Lower lobe of right lung (tissue), 2 donors: ENCODE measurements around the gene YRDC. TPM values are rescaled to one million over a fixed set of nuclear protein-coding genes. Genes with fewer than 3 reads are reported as not detected.

Experiments
- ATAC-seq, 2 donors: fragments of 200-7000 bp; cut with Tn5 transposase; one replicate each; pipeline ENCODE4 v1.9.1; 2020 to 2022; ENCODE audit warnings: mild to moderate bottlenecking in 2 of 2, moderate library complexity in 2 of 2
- DNase-seq: peaks from one replicate; pipeline ENCODE4 v3.0.0-alpha.2; 2020
- H3K27ac ChIP-seq: fragments of 200-600 bp; one replicate; pipeline ENCODE4 v1.8.0; 2022
- H3K27me3 ChIP-seq: fragments of 200-600 bp; one replicate; pipeline ENCODE4 v1.8.0; 2022; ENCODE audit warnings: low read depth
- H3K36me3 ChIP-seq: fragments of 200-600 bp; one replicate; pipeline ENCODE4 v1.8.0; 2022; ENCODE audit warnings: mild to moderate bottlenecking
- H3K4me1 ChIP-seq: fragments of 200-600 bp; one replicate; pipeline ENCODE4 v1.8.0; 2022
- H3K4me3 ChIP-seq: fragments of 200-600 bp; one replicate; pipeline ENCODE4 v1.8.0; 2022; ENCODE audit warnings: mild to moderate bottlenecking
- H3K9me3 ChIP-seq: fragments of 200-600 bp; one replicate; pipeline ENCODE4 v1.8.0; 2022
- intact Hi-C: fragments of 100-400 bp; cut with DNase I; formaldehyde crosslinking; loops from one replicate; pipeline ENCODE4 v1.11.0; 2022
- total RNA-seq: library from RNA; stranded (reverse); fragmentation: NEBNext Ultra II Directional; extraction: Animal tissue kit (Norgen Biotek cat#: 25700); gene quantifications from one replicate; pipeline ENCODE4 v1.2.1, GENCODE V29; 2021
- TF ChIP-seq, protein P1 (sequence below): fragments of 200-600 bp; IDR thresholded peaks from one replicate; pipeline ENCODE4 v1.8.0; 2022; ENCODE audit warnings: antibody characterized with exemption, mild to moderate bottlenecking
- donor health status: DM: no; HTN: yes; CAD: no; lungs with severe emphysema.

Gene YRDC
- total RNA-seq, 1 donor from 2014 or later: 11.2 TPM

DNA sequence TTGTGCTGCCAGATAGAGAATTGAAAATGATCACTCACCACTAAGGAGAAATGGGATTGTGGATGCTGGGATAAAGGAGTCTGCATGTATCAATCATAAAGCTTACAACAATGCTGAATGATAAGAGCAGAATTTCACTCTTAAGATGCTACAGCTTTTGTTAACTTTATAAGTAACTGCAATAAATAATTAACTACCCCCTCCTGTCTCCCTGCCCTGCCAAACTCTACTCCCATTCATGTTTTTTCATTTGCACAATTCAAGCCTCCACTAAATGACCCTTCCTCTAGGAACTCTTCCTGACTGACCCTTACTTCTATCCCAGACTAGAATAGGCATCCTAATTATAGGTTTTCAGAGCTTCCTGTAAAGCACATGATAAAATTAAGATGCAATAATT lies 36.5 kb upstream of the YRDC start:
- H3K36me3 ChIP-seq: peaks cover 24% of the 10 kb centered on the region
- TF ChIP-seq, protein P1, sequence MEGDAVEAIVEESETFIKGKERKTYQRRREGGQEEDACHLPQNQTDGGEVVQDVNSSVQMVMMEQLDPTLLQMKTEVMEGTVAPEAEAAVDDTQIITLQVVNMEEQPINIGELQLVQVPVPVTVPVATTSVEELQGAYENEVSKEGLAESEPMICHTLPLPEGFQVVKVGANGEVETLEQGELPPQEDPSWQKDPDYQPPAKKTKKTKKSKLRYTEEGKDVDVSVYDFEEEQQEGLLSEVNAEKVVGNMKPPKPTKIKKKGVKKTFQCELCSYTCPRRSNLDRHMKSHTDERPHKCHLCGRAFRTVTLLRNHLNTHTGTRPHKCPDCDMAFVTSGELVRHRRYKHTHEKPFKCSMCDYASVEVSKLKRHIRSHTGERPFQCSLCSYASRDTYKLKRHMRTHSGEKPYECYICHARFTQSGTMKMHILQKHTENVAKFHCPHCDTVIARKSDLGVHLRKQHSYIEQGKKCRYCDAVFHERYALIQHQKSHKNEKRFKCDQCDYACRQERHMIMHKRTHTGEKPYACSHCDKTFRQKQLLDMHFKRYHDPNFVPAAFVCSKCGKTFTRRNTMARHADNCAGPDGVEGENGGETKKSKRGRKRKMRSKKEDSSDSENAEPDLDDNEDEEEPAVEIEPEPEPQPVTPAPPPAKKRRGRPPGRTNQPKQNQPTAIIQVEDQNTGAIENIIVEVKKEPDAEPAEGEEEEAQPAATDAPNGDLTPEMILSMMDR: no peak
- H3K4me3 ChIP-seq: no peak overlapping the region
- DNase-seq (no peak), ATAC-seq (no peak)
- H3K9me3 ChIP-seq: no peaks in the 10 kb centered on the region
- no peak overlapping the region for H3K27ac ChIP-seq
- no peaks in the 10 kb centered on the region for H3K27me3 ChIP-seq
- intact Hi-C loops: no loop called here
- peaks cover 46% of the 10 kb centered on the region for H3K4me1 ChIP-seq

- no peaks in the 10 kb centered on the region for H3K27me3 ChIP-seq
- peaks cover 26% of the 10 kb centered on the region for H3K4me1 ChIP-seq
- peaks cover 43% of the 10 kb centered on the region for H3K36me3 ChIP-seq
- intact Hi-C loops: no loop called here
- no peaks in the 10 kb centered on the region for H3K9me3 ChIP-seq
- TF ChIP-seq, protein P1: no peak
- DNase-seq (no peak), ATAC-seq (no peak)
- H3K4me3 ChIP-seq: no peak overlapping the region
- no peak overlapping the region for H3K27ac ChIP-seq
Measured at GRCh38 chr1:37841652-37842051, 33.6 kb upstream of the YRDC start.

DNA sequence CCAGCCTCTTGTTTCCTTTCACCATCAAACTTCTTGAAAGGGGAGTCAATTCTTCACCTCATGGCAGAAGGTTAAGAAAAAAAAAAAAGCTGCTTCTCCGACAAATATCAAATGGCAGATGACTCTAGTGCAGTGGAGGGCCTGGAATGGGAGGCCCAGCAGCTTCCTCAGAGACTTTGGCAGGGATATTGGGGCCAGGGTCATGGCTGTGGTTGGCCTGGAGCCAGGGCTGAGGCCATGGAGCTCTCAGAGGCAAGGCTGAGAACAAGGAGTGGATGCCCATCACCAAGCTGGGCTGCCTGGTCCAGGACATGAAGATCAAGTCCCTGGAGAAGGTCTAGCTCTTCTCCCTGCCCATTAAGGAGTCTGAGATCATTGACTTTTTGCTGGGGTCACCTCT lies 32.7 kb upstream of the YRDC start:
- intact Hi-C loops: no loop called here
- Histone ChIP-seq H3K27me3 (no peaks in the 10 kb centered on the region), H3K27ac (no peak overlapping the region), H3K4me1 (peaks cover 20% of the 10 kb centered on the region), H3K4me3 (no peak overlapping the region), H3K36me3 (peaks cover 52% of the 10 kb centered on the region), H3K9me3 (no peaks in the 10 kb centered on the region)
- TF ChIP-seq, protein P1: no peak
- ATAC-seq (no peak), DNase-seq (no peak)

- Histone ChIP-seq H3K9me3 (no peaks in the 10 kb centered on the region), H3K27ac (no peak overlapping the region), H3K4me3 (no peak overlapping the region), H3K36me3 (peaks cover 62% of the 10 kb centered on the region), H3K27me3 (no peaks in the 10 kb centered on the region), H3K4me1 (peaks cover 15% of the 10 kb centered on the region)
- DNase-seq (no peak), ATAC-seq (no peak)
- TF ChIP-seq, protein P1: no peak
- intact Hi-C loops: no loop called here
Measured at GRCh38 chr1:37839676-37840075, 31.7 kb upstream of the YRDC start.

DNA sequence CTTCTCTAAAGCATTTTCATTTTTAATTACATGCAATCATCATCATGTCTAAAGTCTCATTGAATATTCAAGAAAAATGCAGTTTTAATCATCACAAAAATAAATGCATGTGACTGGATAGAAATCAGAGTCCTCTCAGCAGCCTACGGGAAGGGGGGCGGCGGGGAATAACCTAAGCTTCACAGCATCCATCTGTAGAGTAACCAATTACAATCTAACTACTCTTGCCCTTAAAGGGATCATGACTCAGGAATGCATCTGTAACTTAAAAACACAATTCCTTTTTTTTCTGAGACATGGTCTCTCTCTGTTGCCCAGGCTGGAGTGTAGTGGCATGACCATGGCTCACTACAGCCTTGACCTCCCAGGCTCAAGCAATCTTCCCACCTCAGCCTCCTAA lies 28.8 kb upstream of the YRDC start:
- Histone ChIP-seq H3K4me3 (no peak overlapping the region), H3K4me1 (no peaks in the 10 kb centered on the region), H3K9me3 (no peaks in the 10 kb centered on the region), H3K27me3 (no peaks in the 10 kb centered on the region), H3K27ac (no peak overlapping the region), H3K36me3 (peaks cover 91% of the 10 kb centered on the region)
- DNase-seq (no peak), ATAC-seq (no peak)
- TF ChIP-seq, protein P1: no peak
- intact Hi-C loops: no loop called here

DNA sequence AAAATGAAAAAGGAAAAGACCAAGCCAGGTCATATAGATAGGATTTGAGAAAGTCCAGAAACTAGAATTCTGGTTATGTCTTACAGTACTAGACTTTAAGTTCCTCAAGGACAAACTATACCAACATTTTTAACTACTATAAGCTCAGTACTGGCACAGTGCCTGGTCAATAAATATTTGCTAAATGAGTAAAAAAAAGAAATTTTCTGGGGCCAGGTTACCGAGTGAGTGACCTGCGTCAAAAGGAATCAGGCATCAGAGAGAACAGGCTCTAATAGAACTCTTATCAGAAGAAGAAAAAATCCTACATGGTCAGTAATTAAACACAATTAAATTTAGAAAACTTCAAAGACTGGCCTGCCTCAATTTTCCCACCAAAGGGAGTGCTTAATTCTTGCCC lies 23.8 kb upstream of the YRDC start:
- no peak for DNase-seq
- Histone ChIP-seq H3K9me3 (no peaks in the 10 kb centered on the region), H3K27ac (no peak overlapping the region), H3K36me3 (peaks cover 93% of the 10 kb centered on the region), H3K27me3 (no peaks in the 10 kb centered on the region), H3K4me3 (no peak overlapping the region), H3K4me1 (no peaks in the 10 kb centered on the region)
- ATAC-seq: no peak
- intact Hi-C loops: no loop called here
- TF ChIP-seq, protein P1: no peak
